Measurements from ENCODE around the gene DDX28.

DNA sequence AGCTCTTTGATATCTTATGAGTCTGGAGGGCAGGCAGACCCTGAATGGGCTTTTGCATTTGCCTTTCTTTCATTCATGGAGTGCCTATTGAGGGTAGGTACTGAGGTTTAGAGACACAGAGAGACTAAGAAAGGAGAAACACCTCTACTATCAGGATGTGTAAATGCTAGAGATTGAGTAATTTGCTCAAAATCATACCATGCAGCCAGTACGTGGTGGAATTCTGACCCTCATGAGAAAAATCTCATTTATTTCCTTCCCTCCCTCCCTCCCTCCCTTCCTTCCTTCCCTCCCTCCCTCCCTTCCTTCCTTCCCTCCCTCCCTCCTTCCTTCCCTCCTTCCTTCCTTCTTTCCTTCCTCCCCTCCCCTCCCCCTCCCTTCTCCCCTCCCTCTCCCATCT lies 43.7 kb upstream of the DDX28 start:
- TF ChIP-seq POLR2A (IDR thresholded peaks at IDR 0.05; ENCODE audit: low read depth, low read length): no peak
- TF ChIP-seq POLR2AphosphoS5 (IDR thresholded peaks at IDR 0.05; ENCODE audit: low read depth, low read length): no peak
- no peak for TF ChIP-seq TAF1 (IDR thresholded peaks at IDR 0.05; ENCODE audit: borderline replicate concordance, low read depth, low read length)

Measured in GM12892 (cell line).